K562 (cell line): Measurements from ENCODE around the gene SCN1B.
"Not testable (repeated sequence)": the region's sequence is repeated elsewhere in the genome, so short reads cannot be mapped to it uniquely, and the experiment has no call there.

Source experiments
- ARNT ChIP-seq, 2 experiments: fragments of 450-650 bp; IDR thresholded peaks; 2 replicates each; pipeline ENCODE4 v1.6.1; 2016; ENCODE audit warnings: mild to moderate bottlenecking in 1 of 2
- CHCHD3 ChIP-seq: fragments of 250-450 bp; sonication (Bioruptor Pico); IDR thresholded peaks from 2 replicates; pipeline ENCODE4 v2.1.2; 2022; ENCODE audit warnings: mild to moderate bottlenecking
- CTCF ChIP-seq, 3 experiments: IDR thresholded peaks in 2 of 3; conservative IDR thresholded peaks in 1 of 3; 2 replicates each; pipeline ENCODE4 v1.5.1; 2011 to 2012; ENCODE audit warnings: low read length in 3 of 3, mild to moderate bottlenecking in 3 of 3, control low read depth in 2 of 3, improper control_type of control experiment in 1 of 3, inconsistent platforms in 1 of 3, low read depth in 1 of 3, mixed read lengths in 1 of 3, moderate library complexity in 1 of 3; ENCODE audit not compliant: insufficient read depth in 2 of 3
- EZH2 ChIP-seq: IDR thresholded peaks from 2 replicates; pipeline ENCODE4 v1.6.1; 2012; ENCODE audit warnings: low read depth, mild to moderate bottlenecking, inconsistent platforms, low read length, borderline replicate concordance
- MCM7 ChIP-seq, 2 experiments: fragments of 450-650 bp; IDR thresholded peaks; 2 replicates each; pipeline ENCODE4 v1.6.1; 2016 to 2018
- NR2C2 ChIP-seq, 2 experiments: fragments of 200-800 bp in 1 of 2; sonication (Bioruptor generic) in 1 of 2; sonication (generic) in 1 of 2; formaldehyde crosslinking in 1 of 2; IDR thresholded peaks; 2 replicates each; pipeline versions ENCODE4 v1.6.1 to v1.8.0; 2016 to 2022; ENCODE audit warnings: mild to moderate bottlenecking in 1 of 2, missing compliant biosample characterization in 1 of 2, missing genetic modification characterization in 1 of 2, missing genetic modification reagents in 1 of 2
- OTX1 ChIP-seq: fragments of 450-650 bp; formaldehyde crosslinking; IDR thresholded peaks from 2 replicates; pipeline ENCODE4 v1.4.0; 2022; ENCODE audit warnings: mild to moderate bottlenecking
- RFX5 ChIP-seq: IDR thresholded peaks from 2 replicates; pipeline ENCODE4 v1.6.1; 2011; ENCODE audit warnings: low read depth, mild to moderate bottlenecking, improper control_type of control experiment, low read length
- SP1 ChIP-seq: sonication (generic); formaldehyde crosslinking; IDR thresholded peaks from 2 replicates; pipeline ENCODE4 v1.8.1; 2022; ENCODE audit warnings: mild to moderate bottlenecking, missing genetic modification reagents
- TEAD4 ChIP-seq, 2 experiments: sonication (generic) in 1 of 2; formaldehyde crosslinking in 1 of 2; IDR thresholded peaks; 2 replicates each; pipeline versions ENCODE4 v1.6.1 to v1.8.0; 2012 to 2022; ENCODE audit warnings: borderline replicate concordance in 1 of 2, inconsistent platforms in 1 of 2, low read length in 1 of 2, mild to moderate bottlenecking in 1 of 2, missing genetic modification reagents in 1 of 2
- ZNF121 ChIP-seq: sonication (generic); formaldehyde crosslinking; conservative IDR thresholded peaks from 2 replicates; pipeline ENCODE4 v1.8.0; 2022; ENCODE audit warnings: missing genetic modification reagents
- TF ChIP-seq, protein P1 (sequence below): sonication (generic); formaldehyde crosslinking; IDR thresholded peaks from 2 replicates; pipeline ENCODE4 v1.8.0; 2022; ENCODE audit warnings: missing genetic modification reagents, mild to moderate bottlenecking, borderline replicate concordance

- not testable (repeated sequence) for TF ChIP-seq OTX1; CTCF (IDR thresholded peaks at IDR 0.05 in 2 of 3, conservative IDR thresholded peaks at IDR 0.05 in 1 of 3; ENCODE audit: insufficient read depth in 2 of 3, low read depth in 1 of 3, low read length in 3 of 3); ARNT (IDR thresholded peaks at IDR 0.05); NR2C2 (CRISPR knock-in tag; IDR thresholded peaks at IDR 0.05); NR2C2 (tag; IDR thresholded peaks at IDR 0.05); EZH2; TEAD4 (IDR thresholded peaks at IDR 0.05; ENCODE audit: low read length); TEAD4 (CRISPR knock-in tag; IDR thresholded peaks at IDR 0.05; ENCODE audit: borderline replicate concordance); SP1 (CRISPR knock-in tag); RFX5; CHCHD3 (CRISPR knock-in tag); MCM7 (IDR thresholded peaks at IDR 0.05)
- TF ChIP-seq, protein P1, sequence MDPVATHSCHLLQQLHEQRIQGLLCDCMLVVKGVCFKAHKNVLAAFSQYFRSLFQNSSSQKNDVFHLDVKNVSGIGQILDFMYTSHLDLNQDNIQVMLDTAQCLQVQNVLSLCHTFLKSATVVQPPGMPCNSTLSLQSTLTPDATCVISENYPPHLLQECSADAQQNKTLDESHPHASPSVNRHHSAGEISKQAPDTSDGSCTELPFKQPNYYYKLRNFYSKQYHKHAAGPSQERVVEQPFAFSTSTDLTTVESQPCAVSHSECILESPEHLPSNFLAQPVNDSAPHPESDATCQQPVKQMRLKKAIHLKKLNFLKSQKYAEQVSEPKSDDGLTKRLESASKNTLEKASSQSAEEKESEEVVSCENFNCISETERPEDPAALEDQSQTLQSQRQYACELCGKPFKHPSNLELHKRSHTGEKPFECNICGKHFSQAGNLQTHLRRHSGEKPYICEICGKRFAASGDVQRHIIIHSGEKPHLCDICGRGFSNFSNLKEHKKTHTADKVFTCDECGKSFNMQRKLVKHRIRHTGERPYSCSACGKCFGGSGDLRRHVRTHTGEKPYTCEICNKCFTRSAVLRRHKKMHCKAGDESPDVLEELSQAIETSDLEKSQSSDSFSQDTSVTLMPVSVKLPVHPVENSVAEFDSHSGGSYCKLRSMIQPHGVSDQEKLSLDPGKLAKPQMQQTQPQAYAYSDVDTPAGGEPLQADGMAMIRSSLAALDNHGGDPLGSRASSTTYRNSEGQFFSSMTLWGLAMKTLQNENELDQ (CRISPR knock-in tag), result not testable (repeated sequence)
- 0 out of 2 replicates have a peak, but pooled peaks have one; percentile 23 for TF ChIP-seq ZNF121 (CRISPR knock-in tag)
Measured at GRCh38 chr19:34998224-34998623, 32.0 kb upstream of the SCN1B start.
